ENCODE results near the gene FHIP1B. TPM values are rescaled to one million over a fixed set of nuclear protein-coding genes. Genes with fewer than 3 reads are reported as not detected.

The FHIP1B gene
- total RNA-seq, 1 donor from 2014 or later, result 29.3 TPM

- no peak overlapping the region for H3K4me3 Mint-ChIP-seq (ENCODE audit: unreplicated experiment)
- no peak for DNase-seq (ENCODE audit: low spot score)
- no peak overlapping the region for H3K27ac Mint-ChIP-seq (ENCODE audit: unreplicated experiment)
- no peaks in the 10 kb centered on the region for H3K9me3 Mint-ChIP-seq (ENCODE audit: unreplicated experiment)
- H3K36me3 Mint-ChIP-seq (ENCODE audit: low read depth, unreplicated experiment), result peaks cover 11% of the 10 kb centered on the region
- TF ChIP-seq CTCF (IDR thresholded peaks at IDR 0.05; ENCODE audit: unreplicated experiment), result no peak
- peaks cover 33% of the 10 kb centered on the region for H3K4me1 Mint-ChIP-seq (ENCODE audit: unreplicated experiment)
- no peaks in the 10 kb centered on the region for H3K27me3 Mint-ChIP-seq (ENCODE audit: unreplicated experiment)
Measured at GRCh38 chr11:6225024-6225423, 9.4 kb downstream of the FHIP1B start.

GRCh38 chr11:6224421-6224820, 10.0 kb downstream of the FHIP1B start:
- peaks cover 35% of the 10 kb centered on the region for H3K4me1 Mint-ChIP-seq (ENCODE audit: unreplicated experiment)
- no peaks in the 10 kb centered on the region for H3K27me3 Mint-ChIP-seq (ENCODE audit: unreplicated experiment)
- H3K27ac Mint-ChIP-seq (ENCODE audit: unreplicated experiment), result no peak overlapping the region
- H3K36me3 Mint-ChIP-seq (ENCODE audit: low read depth, unreplicated experiment), result peaks cover 15% of the 10 kb centered on the region
- no peak for DNase-seq (ENCODE audit: low spot score)
- no peak for TF ChIP-seq CTCF (IDR thresholded peaks at IDR 0.05; ENCODE audit: unreplicated experiment)
- no peaks in the 10 kb centered on the region for H3K9me3 Mint-ChIP-seq (ENCODE audit: unreplicated experiment)
- no peak overlapping the region for H3K4me3 Mint-ChIP-seq (ENCODE audit: unreplicated experiment)

GRCh38 chr11:6223854-6224253, 10.6 kb downstream of the FHIP1B start:
- Mint-ChIP-seq H3K36me3 (ENCODE audit: low read depth, unreplicated experiment) (peaks cover 19% of the 10 kb centered on the region), H3K27ac (ENCODE audit: unreplicated experiment) (no peak overlapping the region), H3K4me1 (ENCODE audit: unreplicated experiment) (peaks cover 40% of the 10 kb centered on the region), H3K4me3 (ENCODE audit: unreplicated experiment) (no peak overlapping the region), H3K9me3 (ENCODE audit: unreplicated experiment) (no peaks in the 10 kb centered on the region), H3K27me3 (ENCODE audit: unreplicated experiment) (no peaks in the 10 kb centered on the region)
- no peak for TF ChIP-seq CTCF (IDR thresholded peaks at IDR 0.05; ENCODE audit: unreplicated experiment)
- no peak for DNase-seq (ENCODE audit: low spot score)

- Mint-ChIP-seq H3K9me3 (ENCODE audit: unreplicated experiment) (no peaks in the 10 kb centered on the region), H3K4me1 (ENCODE audit: unreplicated experiment) (peaks cover 37% of the 10 kb centered on the region), H3K4me3 (ENCODE audit: unreplicated experiment) (peak overlapping the region; percentile 61), H3K27ac (ENCODE audit: unreplicated experiment) (peak overlapping the region; percentile 90), H3K36me3 (ENCODE audit: low read depth, unreplicated experiment) (peaks cover 35% of the 10 kb centered on the region), H3K27me3 (ENCODE audit: unreplicated experiment) (peaks cover 10% of the 10 kb centered on the region)
- TF ChIP-seq CTCF (IDR thresholded peaks at IDR 0.05; ENCODE audit: unreplicated experiment), result no peak
- DNase-seq (ENCODE audit: low spot score), result peak; percentile 15
Measured at GRCh38 chr11:6219359-6219758, 15.1 kb downstream of the FHIP1B start.

GRCh38 chr11:6217722-6218121, 16.7 kb downstream of the FHIP1B start:
- Mint-ChIP-seq H3K36me3 (ENCODE audit: low read depth, unreplicated experiment) (peaks cover 35% of the 10 kb centered on the region), H3K4me1 (ENCODE audit: unreplicated experiment) (peaks cover 37% of the 10 kb centered on the region), H3K27me3 (ENCODE audit: unreplicated experiment) (peaks cover 10% of the 10 kb centered on the region), H3K4me3 (ENCODE audit: unreplicated experiment) (peak overlapping the region; percentile 70), H3K9me3 (ENCODE audit: unreplicated experiment) (no peaks in the 10 kb centered on the region), H3K27ac (ENCODE audit: unreplicated experiment) (peak overlapping the region; percentile 57)
- no peak for DNase-seq (ENCODE audit: low spot score)
- TF ChIP-seq CTCF (IDR thresholded peaks at IDR 0.05; ENCODE audit: unreplicated experiment), result no peak

Data from endothelial cell (in vitro differentiated cells).